ENCODE data around the gene NOS1AP.
A peak's percentile ranks its signal among the peaks of the same experiment; 100 is the strongest.

NOS1AP gene

GRCh38 chr1:162291000-162291399 is 221.5 kb downstream of the NOS1AP start:
- DNase-seq, result no peak

GRCh38 chr1:162292422-162292849 is 222.9 kb downstream of the NOS1AP start:
- no peak for DNase-seq

GRCh38 chr1:162293073-162293692 is 223.7 kb downstream of the NOS1AP start:
- DNase-seq, result no peak

DNA sequence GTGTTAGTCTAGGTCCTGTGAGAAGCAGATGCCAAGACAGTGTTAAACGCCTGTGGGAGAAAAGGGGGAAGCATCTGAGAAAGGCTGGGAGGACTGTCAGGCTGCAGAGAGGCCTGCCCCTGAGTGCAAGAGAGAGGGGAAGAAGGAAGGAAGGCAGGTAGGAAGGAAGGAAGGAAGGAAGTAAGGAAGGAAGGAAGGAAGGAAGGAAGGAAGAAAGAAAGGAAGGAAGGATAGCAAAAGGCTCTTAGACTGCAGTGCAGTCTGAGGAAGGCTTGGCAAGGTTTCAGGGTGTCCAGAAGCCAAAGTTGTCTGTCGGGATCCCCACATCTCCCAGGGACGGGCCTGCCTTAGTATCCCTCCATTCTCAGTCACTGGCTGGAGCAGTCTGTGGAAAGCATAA is 224.5 kb downstream of the NOS1AP start:
- no peak for DNase-seq

GRCh38 chr1:162297208-162297607 is 227.7 kb downstream of the NOS1AP start:
- no peak for DNase-seq

GRCh38 chr1:162298266-162298665 is 228.8 kb downstream of the NOS1AP start:
- DNase-seq, result no peak

DNA sequence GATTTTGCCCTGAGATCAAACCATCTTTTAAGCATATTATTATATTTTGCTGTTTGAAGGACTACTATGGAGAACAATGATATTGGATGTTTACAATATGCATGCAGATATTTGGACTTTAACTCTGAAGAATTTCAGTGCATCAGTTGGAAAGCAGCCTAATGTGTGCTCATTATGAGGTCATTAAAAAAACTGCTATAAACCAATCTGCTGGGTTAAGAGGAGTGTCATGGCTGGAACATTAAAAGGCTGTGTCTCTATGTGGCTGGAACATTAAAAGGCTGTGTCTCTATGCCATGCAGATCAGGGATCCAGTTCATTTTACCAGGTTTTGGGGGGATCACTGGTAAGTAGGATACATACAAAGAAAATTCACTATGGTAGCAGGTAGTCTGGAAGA is 229.5 kb downstream of the NOS1AP start:
- DNase-seq, result no peak

DNA sequence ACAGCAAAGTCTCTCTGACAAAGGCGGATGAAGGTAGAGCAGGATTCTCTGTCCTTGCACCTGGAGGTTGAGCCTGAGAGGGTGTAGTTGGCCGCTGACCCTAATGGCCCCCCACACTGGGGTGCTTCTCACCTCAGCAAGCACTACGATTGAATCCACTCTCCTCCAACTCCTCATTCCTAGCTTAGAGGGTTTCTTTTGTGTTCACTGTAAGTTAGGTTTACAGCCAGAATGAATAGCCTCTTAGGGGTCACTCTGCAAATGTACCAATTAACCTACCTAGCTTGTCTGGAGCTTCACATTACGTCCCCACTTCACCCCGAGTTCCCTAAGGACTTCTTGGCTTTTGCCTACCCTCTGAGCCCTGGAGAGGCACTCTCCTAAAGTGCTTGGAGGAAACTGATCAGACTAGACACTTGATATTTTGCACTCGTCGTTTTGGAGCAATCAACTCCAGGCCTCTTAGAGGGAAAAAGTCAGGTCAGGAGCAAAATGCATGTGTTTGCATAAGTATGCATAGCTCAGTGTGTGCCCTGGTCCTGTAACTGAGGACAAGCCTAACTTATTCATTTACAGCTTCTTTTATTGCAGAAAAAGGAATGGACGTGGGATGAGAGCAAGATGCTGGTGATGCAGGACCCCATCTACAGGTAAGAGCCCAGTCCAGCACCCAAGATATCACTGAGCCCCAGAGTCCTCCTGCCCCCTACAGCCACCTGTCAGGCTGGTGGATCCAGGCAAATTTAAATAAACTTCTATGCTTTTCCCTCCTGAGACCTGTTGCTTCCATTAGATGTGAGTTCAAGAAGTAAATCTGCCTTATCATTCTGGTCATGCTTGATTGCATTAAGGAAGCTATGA is 230.8 kb downstream of the NOS1AP start:
- no peak for DNase-seq

DNA sequence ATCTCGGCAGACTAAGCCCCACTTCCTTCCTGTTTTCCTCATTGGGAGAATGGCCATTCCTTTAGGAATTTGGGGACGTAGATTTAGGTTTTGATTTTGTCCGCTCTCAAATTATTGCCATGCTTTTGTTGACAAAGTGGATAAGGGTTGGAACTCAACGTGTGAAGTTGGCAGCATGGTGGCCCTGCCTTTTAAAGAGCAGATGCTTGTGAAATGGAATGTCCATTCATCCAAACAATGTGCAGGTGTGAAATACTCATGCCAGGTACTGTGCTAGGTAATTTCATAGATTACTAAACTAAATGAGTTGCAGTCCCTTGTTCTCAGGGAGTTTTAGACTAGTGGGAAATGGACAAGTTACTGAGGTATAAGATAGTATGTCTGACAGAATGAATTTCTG is 232.2 kb downstream of the NOS1AP start:
- no peak for DNase-seq

DNA sequence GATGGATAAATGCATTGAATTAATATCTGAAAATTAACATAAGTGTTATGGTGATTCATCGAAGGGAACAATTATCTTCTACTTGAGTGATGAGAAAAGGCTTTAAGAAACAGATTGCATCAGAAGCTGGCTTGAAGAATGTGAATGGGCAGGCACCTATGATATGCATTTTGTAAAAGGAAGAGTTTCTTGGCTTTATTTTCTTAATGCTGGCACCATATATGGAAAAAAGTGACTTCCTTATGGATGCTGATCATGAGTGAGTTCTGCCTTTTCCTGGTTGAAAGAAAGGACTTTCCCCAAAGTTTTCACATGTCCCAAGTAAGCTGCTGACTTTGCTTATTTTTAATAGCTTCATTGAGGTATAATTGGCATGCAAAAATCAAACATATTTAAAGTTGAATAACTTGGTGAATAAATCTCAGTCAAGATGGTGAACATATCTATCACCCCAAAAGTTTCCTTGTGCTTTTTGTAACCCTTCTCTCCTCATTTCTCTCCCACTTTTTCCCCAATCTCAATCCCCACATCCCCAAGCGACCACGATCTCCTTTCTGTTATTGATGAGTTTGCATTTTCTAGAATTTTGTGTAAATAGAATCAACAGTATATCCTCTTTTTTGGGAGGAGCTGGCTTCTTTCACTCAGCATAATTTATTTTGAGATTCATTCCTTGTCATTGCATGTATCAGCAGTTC is 233.0 kb downstream of the NOS1AP start:
- DNase-seq, result no peak

DNA sequence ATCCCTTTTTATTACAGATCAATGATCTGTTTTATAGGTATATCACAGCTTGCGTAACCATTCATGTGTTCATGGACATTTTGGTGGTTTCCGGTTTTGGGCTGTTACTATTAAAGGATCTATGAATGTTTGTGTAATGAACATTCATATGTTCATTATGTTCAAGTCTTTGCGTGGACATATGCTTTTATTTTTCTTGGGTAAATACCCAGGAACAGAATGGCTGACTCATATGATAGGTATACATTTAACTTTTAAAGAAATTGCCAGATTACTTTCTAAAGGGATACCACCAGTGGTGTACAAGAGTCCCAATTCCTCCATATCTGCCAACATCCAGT is 233.5 kb downstream of the NOS1AP start:
- no peak for DNase-seq

- DNase-seq, result no peak
Measured at GRCh38 chr1:162304736-162305135, 235.2 kb downstream of the NOS1AP start.

DNA sequence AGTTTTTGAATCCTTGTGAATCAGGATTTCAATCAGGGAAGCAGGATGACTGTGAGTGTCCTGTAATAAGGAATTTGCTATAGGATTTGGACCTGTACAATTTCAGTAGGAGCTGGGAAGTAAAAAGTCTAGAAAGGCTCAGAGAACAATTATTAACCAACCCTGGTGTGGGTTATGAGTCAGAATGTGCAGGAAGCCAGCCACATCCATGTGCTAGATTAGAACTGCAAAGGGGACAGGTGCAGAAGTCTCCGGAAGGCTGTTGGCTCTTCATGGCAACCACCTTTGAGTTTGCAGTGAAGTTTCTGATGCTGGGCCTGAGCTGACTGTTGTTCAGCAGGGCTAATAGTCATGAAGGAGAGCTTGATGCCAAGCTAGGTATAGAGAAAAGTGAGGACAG is 236.5 kb downstream of the NOS1AP start:
- DNase-seq, result no peak

GRCh38 chr1:162310337-162310736 is 240.8 kb downstream of the NOS1AP start:
- no peak for DNase-seq

DNA sequence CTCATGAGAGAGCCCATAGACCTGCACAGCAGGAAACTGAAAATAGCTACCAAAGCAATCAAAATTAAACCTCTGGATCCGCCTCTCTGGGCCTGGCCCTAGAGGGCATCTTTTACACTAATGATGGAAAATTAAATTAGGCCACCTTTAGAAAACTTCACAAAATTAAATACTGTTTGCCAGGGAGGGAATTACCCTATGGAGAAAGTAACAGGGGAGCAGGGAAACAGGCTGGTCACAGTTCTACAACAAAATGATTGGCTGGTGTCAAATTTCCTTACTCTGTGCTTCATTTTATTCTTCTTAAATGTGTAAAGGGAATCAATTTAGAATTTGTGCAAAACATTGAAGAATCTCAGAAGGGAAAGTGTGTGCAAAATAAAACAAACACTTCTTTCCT is 244.7 kb downstream of the NOS1AP start:
- DNase-seq, result no peak

GRCh38 chr1:162315673-162316072 is 246.2 kb downstream of the NOS1AP start:
- no peak for DNase-seq

DNA sequence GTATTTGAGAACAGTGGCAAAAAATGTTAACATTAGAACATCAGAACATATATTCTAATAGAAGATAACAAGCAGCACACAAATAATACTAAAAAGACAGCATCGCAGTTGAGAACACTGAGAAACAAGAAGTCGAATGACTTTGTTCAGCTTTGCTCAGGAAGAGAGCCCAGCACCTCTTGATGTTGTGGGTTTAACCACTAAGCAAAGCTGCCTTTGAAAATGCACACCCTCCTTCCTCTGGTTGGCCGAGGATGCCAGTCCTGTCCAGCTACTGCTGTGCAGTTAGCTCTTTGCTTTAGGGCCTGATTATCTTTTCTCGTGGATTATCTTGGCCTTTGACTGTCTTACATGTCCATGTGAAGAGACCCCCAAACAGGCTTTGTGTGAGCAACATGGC is 246.7 kb downstream of the NOS1AP start:
- DNase-seq, result no peak

- no peak for DNase-seq
Measured at GRCh38 chr1:162317621-162318020, 248.1 kb downstream of the NOS1AP start.

GRCh38 chr1:162319493-162320175 is 250.1 kb downstream of the NOS1AP start:
- peak in 13 of 56 donors; percentile 1 to 35 (median 7) for DNase-seq

GRCh38 chr1:162321809-162322422 is 252.4 kb downstream of the NOS1AP start:
- no peak for DNase-seq

GRCh38 chr1:162323023-162323422 is 253.5 kb downstream of the NOS1AP start:
- no peak for DNase-seq

All from amygdala (tissue), 56 donors.